ENCODE data around the gene DBP.

DNA sequence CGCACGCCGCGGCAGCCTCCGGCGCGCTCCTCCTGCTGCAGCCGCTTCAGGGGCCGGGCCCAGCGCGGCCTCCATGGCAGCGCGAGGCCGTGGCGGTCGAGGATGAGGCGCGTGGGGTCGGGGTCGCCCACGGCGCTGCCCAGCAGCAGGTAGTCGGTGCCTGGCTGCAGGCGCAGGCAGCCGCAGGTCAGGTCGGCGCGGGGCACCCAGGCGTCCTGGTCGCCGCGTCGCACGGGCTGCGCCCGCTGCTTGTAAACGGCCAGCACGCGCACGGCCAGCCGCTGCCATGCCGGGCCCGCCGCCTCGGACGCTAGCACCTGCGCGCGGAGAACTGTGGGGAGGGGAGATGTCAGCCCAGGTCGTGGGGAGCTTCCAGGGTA lies 24.5 kb upstream of the DBP start:
- TF ChIP-seq EZH2 (IDR thresholded peaks at IDR 0.05; ENCODE audit: insufficient read depth, poor library complexity, severe bottlenecking) (no peak), EZH2phosphoT487 (IDR thresholded peaks at IDR 0.05; ENCODE audit: insufficient read depth, low read depth) (no peak)

Measured in GM23248 (cell line).